ENCODE data around the gene DYNLT2B. TPM values are rescaled to one million over a fixed set of nuclear protein-coding genes. Genes with fewer than 3 reads are reported as not detected.

Gene DYNLT2B
- polyA plus RNA-seq, 1 donor from 2014 or later = 276 TPM

DNA sequence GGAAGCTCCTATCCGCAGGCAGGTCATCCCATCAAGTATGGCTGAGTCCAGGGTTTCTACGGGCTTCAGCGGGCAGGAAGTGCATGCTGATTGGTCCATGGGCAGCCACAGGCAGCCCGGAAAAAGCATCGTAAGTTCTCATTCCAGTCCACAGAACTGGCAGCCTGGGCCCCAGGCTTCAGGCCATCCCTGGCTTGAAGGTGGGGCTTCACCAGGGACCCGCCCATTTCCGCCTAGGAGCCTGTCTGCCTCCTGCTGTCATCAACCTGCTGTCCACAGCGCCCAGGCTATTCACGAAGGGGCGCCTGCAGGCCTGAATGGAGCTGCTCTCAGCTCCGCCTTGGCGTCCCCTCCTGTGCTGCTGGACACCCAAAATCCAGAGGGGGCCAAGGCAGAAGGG lies 44.4 kb downstream of the DYNLT2B start:
- H3K4me2 ChIP-seq (ENCODE audit: low read length) = no peak overlapping the region

DNA sequence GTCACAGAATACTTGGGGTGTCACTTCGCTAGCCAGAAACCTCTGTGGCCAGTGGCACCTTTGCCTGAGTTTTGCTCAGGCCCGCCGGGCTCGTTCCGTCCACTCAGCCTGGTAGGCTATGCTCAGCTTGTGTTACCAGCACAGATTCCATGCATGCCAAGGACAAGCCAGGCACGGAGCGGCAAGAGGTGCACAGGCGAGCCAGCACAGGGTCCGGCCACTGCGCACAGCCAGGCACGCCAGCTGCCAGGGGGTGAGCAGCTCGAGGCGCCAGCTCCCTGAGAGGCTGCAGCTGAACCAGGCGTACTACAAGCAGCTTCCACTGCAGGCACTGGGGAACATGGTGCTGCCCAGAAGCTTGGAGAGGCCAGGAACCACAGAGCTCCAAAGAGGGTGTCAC lies 45.2 kb downstream of the DYNLT2B start:
- Histone ChIP-seq H3F3A (ENCODE audit: insufficient read depth, low read length, poor library complexity, severe bottlenecking) (no peaks in the 10 kb centered on the region), H2AFZ (ENCODE audit: low read depth, low read length) (no peak overlapping the region), H3K27me3 (ENCODE audit: insufficient read depth, low read depth, low read length) (no peaks in the 10 kb centered on the region), H3K36me3 (ENCODE audit: insufficient read depth, low read length) (no peaks in the 10 kb centered on the region), H3K79me2 (replicated peaks; ENCODE audit: insufficient read depth, low read length) (no peaks in the 10 kb centered on the region), H3K4me2 (ENCODE audit: low read length) (no peak overlapping the region), H3K9ac (ENCODE audit: low read length) (no peak overlapping the region), H3K9me3 (ENCODE audit: low read length) (no peaks in the 10 kb centered on the region), H3K27ac (ENCODE audit: low read length) (no peak overlapping the region), H3K9me2 (ENCODE audit: insufficient read depth, low read length) (no peaks in the 10 kb centered on the region), H3K4me3 (ENCODE audit: low read length) (no peak overlapping the region), H4K20me1 (ENCODE audit: insufficient read depth) (no peaks in the 10 kb centered on the region)
- no peak for TF ChIP-seq EP300 (conservative IDR thresholded peaks at IDR 0.05; ENCODE audit: poor library complexity, severe bottlenecking)
- no peak for TF ChIP-seq REST (IDR thresholded peaks at IDR 0.05; ENCODE audit: borderline replicate concordance)
- no peak for TF ChIP-seq TAF1 (IDR thresholded peaks at IDR 0.05; ENCODE audit: low read depth)
- TF ChIP-seq CTCF (IDR thresholded peaks at IDR 0.05; ENCODE audit: poor library complexity, severe bottlenecking) = no peak
- TF ChIP-seq MXI1 (conservative IDR thresholded peaks at IDR 0.05; ENCODE audit: poor library complexity, severe bottlenecking) = no peak
- no peak for TF ChIP-seq RAD21 (conservative IDR thresholded peaks at IDR 0.05)
- TF ChIP-seq POLR2AphosphoS5 (IDR thresholded peaks at IDR 0.05) = no peak
- no peak for TF ChIP-seq SMC3 (conservative IDR thresholded peaks at IDR 0.05; ENCODE audit: poor library complexity)
- TF ChIP-seq EZH2 (IDR thresholded peaks at IDR 0.05; ENCODE audit: borderline replicate concordance, insufficient read depth, low read length, poor library complexity, severe bottlenecking) = no peak

More for the DNA sequence above, 44.4 kb downstream of the DYNLT2B start:
- Histone ChIP-seq H3K4me3 (ENCODE audit: low read length) (no peak overlapping the region), H2AFZ (ENCODE audit: low read depth, low read length) (no peak overlapping the region), H3F3A (ENCODE audit: insufficient read depth, low read length, poor library complexity, severe bottlenecking) (no peaks in the 10 kb centered on the region), H3K79me2 (replicated peaks; ENCODE audit: insufficient read depth, low read length) (no peaks in the 10 kb centered on the region), H3K9ac (ENCODE audit: low read length) (no peak overlapping the region), H3K27ac (ENCODE audit: low read length) (no peak overlapping the region), H3K36me3 (ENCODE audit: insufficient read depth, low read length) (no peaks in the 10 kb centered on the region), H3K27me3 (ENCODE audit: insufficient read depth, low read depth, low read length) (no peaks in the 10 kb centered on the region), H3K9me3 (ENCODE audit: low read length) (no peaks in the 10 kb centered on the region), H3K9me2 (ENCODE audit: insufficient read depth, low read length) (no peaks in the 10 kb centered on the region), H4K20me1 (ENCODE audit: insufficient read depth) (no peaks in the 10 kb centered on the region)
- TF ChIP-seq EP300 (conservative IDR thresholded peaks at IDR 0.05; ENCODE audit: poor library complexity, severe bottlenecking) (no peak), EZH2 (IDR thresholded peaks at IDR 0.05; ENCODE audit: borderline replicate concordance, insufficient read depth, low read length, poor library complexity, severe bottlenecking) (no peak), REST (IDR thresholded peaks at IDR 0.05; ENCODE audit: borderline replicate concordance) (no peak), RAD21 (conservative IDR thresholded peaks at IDR 0.05) (no peak)
